Neural progenitor cell (in vitro differentiated cells): ENCODE data around the gene VWA5B1. TPM values are rescaled to one million over a fixed set of nuclear protein-coding genes. Genes with fewer than 3 reads are reported as not detected.

Source experiments
- DNase-seq: peaks from one replicate; pipeline ENCODE4 v3.0.0-alpha.2; 2016; ENCODE audit warnings: low spot score
- H2AFZ ChIP-seq: fragments of 200-600 bp; sonication (generic); replicated peaks from 2 replicates; pipeline ENCODE4 v1.6.1; 2016; ENCODE audit warnings: antibody characterized with exemption
- H3F3A ChIP-seq: fragments of 200-600 bp; sonication (generic); 2 replicates; pipeline ENCODE4 v1.6.1; 2016; ENCODE audit warnings: antibody characterized with exemption, low read depth
- H3K27ac ChIP-seq: fragments of 200-600 bp; sonication (generic); 2 replicates; pipeline ENCODE4 v1.5.1; 2016; ENCODE audit warnings: mild to moderate bottlenecking
- H3K27me3 ChIP-seq: fragments of 200-600 bp; sonication (generic); 2 replicates; pipeline ENCODE4 v1.6.1; 2016; ENCODE audit warnings: mild to moderate bottlenecking, moderate library complexity
- H3K36me3 ChIP-seq: fragments of 200-600 bp; sonication (generic); 2 replicates; pipeline ENCODE4 v1.5.1; 2016
- H3K4me1 ChIP-seq: fragments of 200-600 bp; sonication (generic); 2 replicates; pipeline ENCODE4 v1.6.1; 2016; ENCODE audit warnings: mixed run types
- H3K4me2 ChIP-seq: fragments of 200-600 bp; sonication (generic); 2 replicates; pipeline ENCODE4 v1.6.1; 2016
- H3K4me3 ChIP-seq: fragments of 200-600 bp; sonication (generic); 2 replicates; pipeline ENCODE4 v1.5.1; 2016
- H3K79me2 ChIP-seq: fragments of 200-600 bp; sonication (generic); 2 replicates; pipeline ENCODE4 v1.6.1; 2016; ENCODE audit warnings: low read depth
- H3K9ac ChIP-seq: fragments of 200-600 bp; sonication (generic); 2 replicates; pipeline ENCODE4 v1.6.1; 2016
- H3K9me3 ChIP-seq: fragments of 200-600 bp; sonication (generic); 2 replicates; pipeline ENCODE4 v1.5.1; 2016; ENCODE audit warnings: low read depth
- H4K20me1 ChIP-seq: fragments of 200-600 bp; sonication (generic); 2 replicates; pipeline ENCODE4 v1.6.1; 2016; ENCODE audit warnings: low read depth
- H3K27ac Mint-ChIP-seq: 3 replicates; pipeline ENCODE4 v1.8.0; 2021; ENCODE audit warnings: mixed read lengths
- H3K27me3 Mint-ChIP-seq: 2 replicates; pipeline ENCODE4 v1.8.0; 2022; ENCODE audit warnings: low read depth, mild to moderate bottlenecking, inconsistent platforms, moderate library complexity, mixed read lengths; ENCODE audit not compliant: insufficient read depth
- H3K36me3 Mint-ChIP-seq: 3 replicates; pipeline ENCODE4 v1.8.0; 2021; ENCODE audit warnings: mixed read lengths
- H3K4me1 Mint-ChIP-seq: 3 replicates; pipeline ENCODE4 v1.8.0; 2021; ENCODE audit warnings: mixed read lengths
- H3K4me3 Mint-ChIP-seq: 3 replicates; pipeline ENCODE4 v1.8.0; 2021; ENCODE audit warnings: mild to moderate bottlenecking, moderate library complexity, mixed read lengths
- H3K9me3 Mint-ChIP-seq: 3 replicates; pipeline ENCODE4 v1.8.0; 2020; ENCODE audit warnings: mixed read lengths
- CTCF ChIP-seq: fragments of 200-600 bp; sonication (generic); IDR thresholded peaks from 2 replicates; pipeline ENCODE4 v1.5.1; 2017; ENCODE audit warnings: antibody characterized with exemption, mild to moderate bottlenecking
- EZH2 ChIP-seq: fragments of 200-600 bp; sonication (generic); IDR thresholded peaks from 2 replicates; pipeline ENCODE4 v1.6.1; 2017; ENCODE audit warnings: antibody characterized with exemption, mild to moderate bottlenecking, moderate library complexity
- EZH2phosphoT487 ChIP-seq: fragments of 200-600 bp; sonication (generic); IDR thresholded peaks from 2 replicates; pipeline ENCODE4 v1.6.1; 2017; ENCODE audit warnings: antibody characterized with exemption
- total RNA-seq: library from RNA; depleted of rRNA; stranded (reverse); fragments of >200 nt; gene quantifications from 2 replicates; pipeline ENCODE4 v1.2.3, GENCODE V29; 2015; ENCODE audit warnings: low replicate concordance

Gene VWA5B1
- total RNA-seq, 1 donor from 2014 or later = not detected

GRCh38 chr1:20367626-20368025 is 77.0 kb downstream of the VWA5B1 start:
- Histone ChIP-seq H3K36me3 (no peaks in the 10 kb centered on the region), H3K4me3 (no peak overlapping the region), H3K4me2 (no peak overlapping the region), H3K9ac (no peak overlapping the region), H3K27me3 (peaks cover 100% of the 10 kb centered on the region), H3K9me3 (no peaks in the 10 kb centered on the region), H3F3A (peaks cover 7% of the 10 kb centered on the region), H3K4me1 (peaks cover 19% of the 10 kb centered on the region), H3K79me2 (no peaks in the 10 kb centered on the region), H2AFZ (no peak overlapping the region), H3K27ac (no peak overlapping the region), H4K20me1 (peaks cover 21% of the 10 kb centered on the region)
- H3K36me3 Mint-ChIP-seq = no peaks in the 10 kb centered on the region
- H3K4me3 Mint-ChIP-seq = peak overlapping the region; percentile 86
- no peaks in the 10 kb centered on the region for H3K9me3 Mint-ChIP-seq
- H3K27ac Mint-ChIP-seq = no peak overlapping the region
- peaks cover 61% of the 10 kb centered on the region for H3K27me3 Mint-ChIP-seq
- DNase-seq = no peak
- TF ChIP-seq EZH2phosphoT487 = no peak
- H3K4me1 Mint-ChIP-seq = peaks cover 10% of the 10 kb centered on the region

GRCh38 chr1:20368866-20369470 is 78.3 kb downstream of the VWA5B1 start:
- no peak for TF ChIP-seq EZH2phosphoT487
- TF ChIP-seq EZH2 = no peak
- TF ChIP-seq CTCF = no peak
- Mint-ChIP-seq H3K36me3 (no peaks in the 10 kb centered on the region), H3K4me1 (peaks cover 14% of the 10 kb centered on the region), H3K27ac (no peak overlapping the region), H3K4me3 (no peak overlapping the region), H3K9me3 (no peaks in the 10 kb centered on the region), H3K27me3 (peaks cover 61% of the 10 kb centered on the region)
- Histone ChIP-seq H3K4me2 (no peak overlapping the region), H3K36me3 (no peaks in the 10 kb centered on the region), H3K27ac (no peak overlapping the region), H3K9ac (no peak overlapping the region), H3K4me1 (peaks cover 19% of the 10 kb centered on the region), H3K4me3 (no peak overlapping the region), H3K9me3 (no peaks in the 10 kb centered on the region), H3K79me2 (no peaks in the 10 kb centered on the region), H3F3A (peaks cover 7% of the 10 kb centered on the region), H2AFZ (no peak overlapping the region), H3K27me3 (peaks cover 100% of the 10 kb centered on the region), H4K20me1 (peaks cover 21% of the 10 kb centered on the region)
- DNase-seq = no peak

- Histone ChIP-seq H3K9me3 (no peaks in the 10 kb centered on the region), H3K4me1 (peaks cover 12% of the 10 kb centered on the region), H3K4me3 (no peak overlapping the region), H3K27me3 (peaks cover 100% of the 10 kb centered on the region), H4K20me1 (peaks cover 21% of the 10 kb centered on the region), H2AFZ (no peak overlapping the region), H3K9ac (no peak overlapping the region), H3K36me3 (no peaks in the 10 kb centered on the region), H3K79me2 (no peaks in the 10 kb centered on the region), H3K4me2 (no peak overlapping the region), H3K27ac (no peak overlapping the region), H3F3A (no peaks in the 10 kb centered on the region)
- Mint-ChIP-seq H3K4me3 (no peak overlapping the region), H3K36me3 (no peaks in the 10 kb centered on the region), H3K27ac (no peak overlapping the region), H3K4me1 (peaks cover 13% of the 10 kb centered on the region), H3K27me3 (peaks cover 49% of the 10 kb centered on the region), H3K9me3 (no peaks in the 10 kb centered on the region)
- TF ChIP-seq EZH2phosphoT487 = no peak
- no peak for TF ChIP-seq CTCF
- no peak for TF ChIP-seq EZH2
- DNase-seq = no peak
These were observed 80.0 kb downstream of the VWA5B1 start for GRCh38 chr1:20370698-20371097.

GRCh38 chr1:20371411-20371810 is 80.7 kb downstream of the VWA5B1 start:
- H3K9ac ChIP-seq = no peak overlapping the region
- Mint-ChIP-seq H3K27ac (no peak overlapping the region), H3K4me1 (peaks cover 16% of the 10 kb centered on the region), H3K36me3 (no peaks in the 10 kb centered on the region), H3K9me3 (no peaks in the 10 kb centered on the region), H3K4me3 (no peak overlapping the region), H3K27me3 (peaks cover 44% of the 10 kb centered on the region)
- H3K27ac ChIP-seq = no peak overlapping the region
- H3K27me3 ChIP-seq = peaks cover 100% of the 10 kb centered on the region
- H3K9me3 ChIP-seq = no peaks in the 10 kb centered on the region
- no peaks in the 10 kb centered on the region for H3F3A ChIP-seq
- no peaks in the 10 kb centered on the region for H3K79me2 ChIP-seq
- no peak for TF ChIP-seq CTCF
- TF ChIP-seq EZH2phosphoT487 = no peak
- TF ChIP-seq EZH2 = no peak
- H3K4me1 ChIP-seq = peaks cover 6% of the 10 kb centered on the region
- no peaks in the 10 kb centered on the region for H3K36me3 ChIP-seq
- peak; percentile 80 for DNase-seq
- no peak overlapping the region for H3K4me2 ChIP-seq
- H3K4me3 ChIP-seq = no peak overlapping the region
- peaks cover 21% of the 10 kb centered on the region for H4K20me1 ChIP-seq
- no peak overlapping the region for H2AFZ ChIP-seq
